HepG2 (cell line): ENCODE results near the gene ANTXR1. TPM values are rescaled to one million over a fixed set of nuclear protein-coding genes. Genes with fewer than 3 reads are reported as not detected.

Source experiments
- BCL3 ChIP-seq: sonication (generic); formaldehyde crosslinking; IDR thresholded peaks from 2 replicates; pipeline ENCODE4 v1.5.1; 2020; ENCODE audit warnings: mild to moderate bottlenecking, missing genetic modification reagents, moderate library complexity
- BCL6 ChIP-seq: IDR thresholded peaks from 2 replicates; pipeline ENCODE4 v1.6.1; 2016; ENCODE audit warnings: missing genetic modification reagents, missing compliant biosample characterization
- HDAC1 ChIP-seq: sonication (generic); formaldehyde crosslinking; IDR thresholded peaks from 2 replicates; pipeline ENCODE4 v1.5.1; 2020; ENCODE audit warnings: mild to moderate bottlenecking, missing genetic modification reagents
- HNF4G ChIP-seq, 2 experiments: sonication (generic) in 1 of 2; formaldehyde crosslinking in 1 of 2; IDR thresholded peaks; 2 replicates each; pipeline versions ENCODE4 v1.4.0 to v1.6.1; 2011 to 2020; ENCODE audit warnings: borderline replicate concordance in 2 of 2, low read depth in 2 of 2, mild to moderate bottlenecking in 2 of 2, low read length in 1 of 2, missing genetic modification reagents in 1 of 2, moderate library complexity in 1 of 2
- HOXA3 ChIP-seq: sonication (generic); formaldehyde crosslinking; IDR thresholded peaks from 2 replicates; pipeline ENCODE4 v1.5.0; 2020; ENCODE audit warnings: missing genetic modification reagents
- ISL2 ChIP-seq: sonication (generic); formaldehyde crosslinking; IDR thresholded peaks from 2 replicates; pipeline ENCODE4 v1.5.0; 2020; ENCODE audit warnings: missing genetic modification reagents
- MED8 ChIP-seq: sonication (generic); formaldehyde crosslinking; IDR thresholded peaks from 2 replicates; pipeline ENCODE4 v1.8.1; 2023; ENCODE audit warnings: mild to moderate bottlenecking, missing genetic modification reagents; ENCODE audit not compliant: insufficient replicate concordance
- NFE2L2 ChIP-seq: fragments of 150-350 bp; IDR thresholded peaks from 2 replicates; pipeline ENCODE4 v1.6.1; 2014; ENCODE audit warnings: low read length
- RELA ChIP-seq: sonication (generic); formaldehyde crosslinking; IDR thresholded peaks from 2 replicates; pipeline ENCODE4 v1.4.0; 2020; ENCODE audit warnings: missing genetic modification reagents
- SIN3B ChIP-seq: fragments of 150-350 bp; IDR thresholded peaks from 2 replicates; pipeline ENCODE4 v1.6.1; 2014; ENCODE audit warnings: low read length
- SNAPC2 ChIP-seq: sonication (generic); formaldehyde crosslinking; IDR thresholded peaks from 2 replicates; pipeline ENCODE4 v1.8.1; 2022; ENCODE audit warnings: mild to moderate bottlenecking, missing genetic modification reagents
- SOX5 ChIP-seq: IDR thresholded peaks from 2 replicates; pipeline ENCODE4 v1.6.1; 2016; ENCODE audit warnings: borderline replicate concordance
- TBL1XR1 ChIP-seq: fragments of 150-350 bp; IDR thresholded peaks from 2 replicates; pipeline ENCODE4 v1.6.1; 2014; ENCODE audit warnings: borderline replicate concordance, low read length; ENCODE audit not compliant: partially characterized antibody
- ZBTB37 ChIP-seq: sonication (generic); formaldehyde crosslinking; IDR thresholded peaks from 2 replicates; pipeline ENCODE4 v1.4.0; 2020; ENCODE audit warnings: mild to moderate bottlenecking, missing genetic modification reagents
- ZBTB44 ChIP-seq: sonication (generic); formaldehyde crosslinking; IDR thresholded peaks from 2 replicates; pipeline ENCODE4 v1.4.0; 2020; ENCODE audit warnings: missing genetic modification reagents
- ZEB1 ChIP-seq: IDR thresholded peaks from 2 replicates; pipeline ENCODE4 v1.6.1; 2012; ENCODE audit warnings: mild to moderate bottlenecking, low read depth, inconsistent platforms; ENCODE audit not compliant: insufficient replicate concordance
- ZMYM2 ChIP-seq: sonication (generic); formaldehyde crosslinking; IDR thresholded peaks from 2 replicates; pipeline ENCODE4 v1.8.0; 2022; ENCODE audit warnings: mild to moderate bottlenecking, missing genetic modification reagents
- ZNF12 ChIP-seq: sonication (generic); formaldehyde crosslinking; IDR thresholded peaks from 2 replicates; pipeline ENCODE4 v1.5.0; 2020; ENCODE audit warnings: missing genetic modification reagents
- ZNF274 ChIP-seq: sonication (generic); formaldehyde crosslinking; IDR thresholded peaks from 2 replicates; pipeline ENCODE4 v1.5.1; 2020; ENCODE audit warnings: mild to moderate bottlenecking, missing genetic modification reagents
- ZNF432 ChIP-seq: sonication (generic); formaldehyde crosslinking; IDR thresholded peaks from 2 replicates; pipeline ENCODE4 v1.5.0; 2020; ENCODE audit warnings: missing genetic modification reagents, mild to moderate bottlenecking, borderline replicate concordance
- polyA plus RNA-seq, 8 experiments: library from polyadenylated mRNA; depleted of rRNA in 3 of 8; stranded (reverse) in 7 of 8; unstranded in 1 of 8; fragments of >200 nt; fragmentation: Illumina TruSeq in 4 of 8; extraction: Trizol in 4 of 8; gene quantifications; 2 replicates each; pipeline versions ENCODE4 v1.2.1 to v1.2.3, GENCODE V29; 2011 to 2016; ENCODE audit warnings: low read depth in 4 of 8, missing spikeins in 1 of 8, mixed read lengths in 1 of 8; ENCODE audit not compliant: insufficient read depth in 1 of 8
- total RNA-seq, 5 experiments: library from RNA; depleted of rRNA; stranded (reverse); fragments of >200 nt; fragmentation: Illumina TruSeq; extraction: Trizol; gene quantifications; 2 replicates each; pipeline ENCODE4 v1.2.3, GENCODE V29; 2016; ENCODE audit warnings: low read depth in 1 of 5
- TF ChIP-seq, protein P1 (sequence below): sonication (generic); formaldehyde crosslinking; IDR thresholded peaks from 2 replicates; pipeline ENCODE4 v1.8.0; 2022; ENCODE audit warnings: missing genetic modification reagents, mild to moderate bottlenecking, moderate library complexity, borderline replicate concordance
- TF ChIP-seq, protein P2 (sequence below): sonication (generic); formaldehyde crosslinking; IDR thresholded peaks from 2 replicates; pipeline ENCODE4 v1.5.1; 2020; ENCODE audit warnings: mild to moderate bottlenecking, missing genetic modification reagents, borderline replicate concordance

Gene ANTXR1
- total and polyA plus RNA-seq, 2 of the 13 experiments (the other 11 are each of a cell fraction or from before 2014, with no cell fraction given), result 4.5 to 12.7 TPM

DNA sequence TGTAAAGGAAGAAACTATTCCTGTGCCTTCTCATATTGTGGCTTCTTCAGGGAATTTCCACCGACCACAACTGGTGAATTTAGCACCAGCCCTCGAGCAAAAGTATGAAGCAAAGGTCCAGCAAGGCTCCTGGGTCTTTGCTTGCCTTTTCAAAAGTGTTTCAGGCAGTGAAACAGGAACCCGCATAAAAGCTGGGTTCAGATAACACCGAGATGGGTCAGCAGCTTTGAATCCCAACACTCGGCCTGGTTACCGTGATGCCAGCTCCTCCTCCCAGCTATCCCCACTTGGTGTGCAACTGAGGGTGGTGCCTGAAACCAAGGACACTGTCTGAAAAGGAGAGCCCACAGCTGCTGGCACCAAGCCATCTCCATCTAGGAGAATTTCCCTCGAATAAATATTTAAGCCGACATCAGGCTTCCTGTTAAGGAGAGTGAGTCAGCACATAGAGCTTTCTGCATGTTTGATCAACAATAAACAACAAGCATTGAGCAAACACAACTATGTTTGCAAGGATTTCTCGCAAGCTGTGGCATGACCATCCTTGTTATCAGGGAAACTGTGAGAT lies 69.5 kb downstream of the ANTXR1 start (continued):
- TF ChIP-seq, protein P1, sequence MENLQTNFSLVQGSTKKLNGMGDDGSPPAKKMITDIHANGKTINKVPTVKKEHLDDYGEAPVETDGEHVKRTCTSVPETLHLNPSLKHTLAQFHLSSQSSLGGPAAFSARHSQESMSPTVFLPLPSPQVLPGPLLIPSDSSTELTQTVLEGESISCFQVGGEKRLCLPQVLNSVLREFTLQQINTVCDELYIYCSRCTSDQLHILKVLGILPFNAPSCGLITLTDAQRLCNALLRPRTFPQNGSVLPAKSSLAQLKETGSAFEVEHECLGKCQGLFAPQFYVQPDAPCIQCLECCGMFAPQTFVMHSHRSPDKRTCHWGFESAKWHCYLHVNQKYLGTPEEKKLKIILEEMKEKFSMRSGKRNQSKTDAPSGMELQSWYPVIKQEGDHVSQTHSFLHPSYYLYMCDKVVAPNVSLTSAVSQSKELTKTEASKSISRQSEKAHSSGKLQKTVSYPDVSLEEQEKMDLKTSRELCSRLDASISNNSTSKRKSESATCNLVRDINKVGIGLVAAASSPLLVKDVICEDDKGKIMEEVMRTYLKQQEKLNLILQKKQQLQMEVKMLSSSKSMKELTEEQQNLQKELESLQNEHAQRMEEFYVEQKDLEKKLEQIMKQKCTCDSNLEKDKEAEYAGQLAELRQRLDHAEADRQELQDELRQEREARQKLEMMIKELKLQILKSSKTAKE (CRISPR knock-in tag), result peak; percentile 32; the same call in 1 of the 2 replicates
- TF ChIP-seq ZNF12 (CRISPR knock-in tag), result peak; percentile 8; the same call in 1 of the 2 replicates
- TF ChIP-seq ZBTB44, result no peak
- TF ChIP-seq ZNF432 (CRISPR knock-in tag), result no peak
- no peak for TF ChIP-seq SIN3B
- TF ChIP-seq HOXA3, result 0 out of 2 replicates have a peak, but pooled peaks have one; percentile 8
- TF ChIP-seq ISL2 (CRISPR knock-in tag), result peak; percentile 71; the same call in 1 of the 2 replicates
- TF ChIP-seq BCL6 (CRISPR knock-in tag), result peak; percentile 90
- no peak for TF ChIP-seq ZBTB37 (CRISPR knock-in tag)
- no peak for TF ChIP-seq HNF4G (IDR thresholded peaks at IDR 0.05; ENCODE audit: borderline replicate concordance, low read depth, low read length)
- 0 out of 2 replicates have a peak, but pooled peaks have one; percentile 20 for TF ChIP-seq HNF4G (CRISPR knock-in tag; IDR thresholded peaks at IDR 0.05; ENCODE audit: borderline replicate concordance, low read depth)
- peak; percentile 94 for TF ChIP-seq NFE2L2
- TF ChIP-seq TBL1XR1, result peak; percentile 23
- no peak for TF ChIP-seq ZEB1
- TF ChIP-seq BCL3 (CRISPR knock-in tag), result no peak
- 0 out of 2 replicates have a peak, but pooled peaks have one; percentile 31 for TF ChIP-seq ZMYM2 (CRISPR knock-in tag)
- no peak for TF ChIP-seq ZNF274 (CRISPR knock-in tag)
- peak; percentile 85; the same call in 1 of the 2 replicates for TF ChIP-seq SOX5
- 0 out of 2 replicates have a peak, but pooled peaks have one; percentile 42 for TF ChIP-seq SNAPC2 (CRISPR knock-in tag)
- no peak for TF ChIP-seq MED8 (CRISPR knock-in tag)
- 0 out of 2 replicates have a peak, but pooled peaks have one; percentile 23 for TF ChIP-seq RELA
- TF ChIP-seq, protein P2, sequence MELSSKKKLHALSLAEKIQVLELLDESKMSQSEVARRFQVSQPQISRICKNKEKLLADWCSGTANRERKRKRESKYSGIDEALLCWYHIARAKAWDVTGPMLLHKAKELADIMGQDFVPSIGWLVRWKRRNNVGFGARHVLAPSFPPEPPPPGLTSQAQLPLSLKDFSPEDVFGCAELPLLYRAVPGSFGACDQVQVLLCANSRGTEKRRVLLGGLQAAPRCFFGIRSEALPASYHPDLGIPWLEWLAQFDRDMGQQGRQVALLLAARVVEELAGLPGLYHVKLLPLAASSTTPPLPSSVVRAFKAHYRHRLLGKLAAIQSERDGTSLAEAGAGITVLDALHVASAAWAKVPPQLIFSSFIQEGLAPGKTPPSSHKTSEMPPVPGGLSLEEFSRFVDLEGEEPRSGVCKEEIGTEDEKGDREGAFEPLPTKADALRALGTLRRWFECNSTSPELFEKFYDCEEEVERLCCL (CRISPR knock-in tag), result no peak
- TF ChIP-seq HDAC1 (CRISPR knock-in tag), result peak; percentile 43; the same call in 1 of the 2 replicates
